Activated CD4-positive, alpha-beta T cell treated with anti-CD3 and anti-CD28 coated beads, Interleukin-2, amount 10 ng/mL, durations not matched to agents 7 days and 5 days (primary cell): Measurements from ENCODE around the gene ABHD17C. TPM values are rescaled to one million over a fixed set of nuclear protein-coding genes. Genes with fewer than 3 reads are reported as not detected.

Source experiments
- CTCF ChIA-PET: fragments of 350-600 bp; sonication (Branson Sonifier 250); formaldehyde crosslinking; loops from one replicate; lab custom pipeline; 2021; ENCODE audit warnings: antibody characterized with exemption; lab: Charles Lee
- POLR2A ChIA-PET: fragments of 350-600 bp; sonication (Branson Sonifier 250); formaldehyde crosslinking; loops from one replicate; lab custom pipeline; 2021; ENCODE audit warnings: antibody characterized with exemption; lab: Charles Lee
- DNase-seq: peaks from one replicate; pipeline ENCODE4 v3.0.0-alpha.2; 2020
- H3K27ac Mint-ChIP-seq: one replicate; pipeline ENCODE4 v1.8.0; 2021; ENCODE audit warnings: mild to moderate bottlenecking, moderate library complexity, mixed read lengths
- H3K27me3 Mint-ChIP-seq: one replicate; pipeline ENCODE4 v1.8.0; 2021; ENCODE audit warnings: mixed read lengths
- H3K36me3 Mint-ChIP-seq: one replicate; pipeline ENCODE4 v1.8.0; 2021; ENCODE audit warnings: low read depth, mixed read lengths
- H3K4me1 Mint-ChIP-seq: one replicate; pipeline ENCODE4 v1.8.0; 2021; ENCODE audit warnings: mixed read lengths
- H3K4me3 Mint-ChIP-seq: one replicate; pipeline ENCODE4 v1.8.0; 2021; ENCODE audit warnings: mild to moderate bottlenecking, moderate library complexity, mixed read lengths
- H3K9me3 Mint-ChIP-seq: one replicate; pipeline ENCODE4 v1.8.0; 2021; ENCODE audit warnings: mixed read lengths
- total RNA-seq, 2 experiments: library from RNA; stranded (reverse); gene quantifications; one replicate each; pipeline ENCODE4 v1.2.3, GENCODE V29; 2021

The ABHD17C gene
- total RNA-seq, 2 experiments from 2014 or later, result 4.0 to 5.6 TPM

DNA sequence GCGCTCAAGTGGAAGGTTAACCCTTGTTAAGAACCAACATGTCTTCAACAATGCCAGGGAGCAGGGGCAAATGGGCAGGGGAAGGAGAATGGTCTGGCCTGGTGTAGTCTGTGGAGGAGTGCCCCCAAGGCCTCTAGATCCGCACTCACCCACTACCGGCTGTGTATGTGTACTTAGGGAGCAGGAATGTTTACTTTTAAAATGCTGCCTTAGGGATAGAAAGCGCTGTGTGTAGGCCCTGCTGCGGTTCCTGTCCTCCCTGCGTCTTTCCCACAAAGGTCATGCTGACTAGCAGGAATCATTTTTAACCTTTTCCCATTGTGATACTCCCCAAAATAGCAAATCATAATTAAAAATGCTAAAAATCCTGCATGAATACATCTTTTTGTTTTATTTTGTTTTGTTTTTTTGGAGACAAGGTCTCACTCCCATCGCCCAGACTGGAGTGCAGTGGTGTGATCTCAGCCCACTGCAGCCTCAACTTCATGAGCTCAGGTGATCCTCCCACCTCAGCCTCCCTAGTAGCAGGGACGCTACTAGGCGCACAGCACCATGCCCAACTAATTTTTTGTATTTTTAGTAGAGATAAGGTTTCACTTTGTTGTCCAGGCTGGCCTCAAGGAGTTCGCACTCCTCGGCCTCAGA is 48.2 kb downstream of the ABHD17C start:
- H3K27me3 Mint-ChIP-seq, result no peaks in the 10 kb centered on the region
- H3K36me3 Mint-ChIP-seq, result peaks cover 3% of the 10 kb centered on the region
- H3K4me3 Mint-ChIP-seq, result no peak overlapping the region
- POLR2A ChIA-PET, result no interaction called here
- CTCF ChIA-PET, result interaction anchor here (1.3 kb wide), 1 partner anchor 9 kb away, joined by 3 read pairs; no protein-coding TSS in a partner anchor
- no peaks in the 10 kb centered on the region for H3K9me3 Mint-ChIP-seq
- no peak for DNase-seq
- H3K27ac Mint-ChIP-seq, result no peak overlapping the region
- no peaks in the 10 kb centered on the region for H3K4me1 Mint-ChIP-seq

DNA sequence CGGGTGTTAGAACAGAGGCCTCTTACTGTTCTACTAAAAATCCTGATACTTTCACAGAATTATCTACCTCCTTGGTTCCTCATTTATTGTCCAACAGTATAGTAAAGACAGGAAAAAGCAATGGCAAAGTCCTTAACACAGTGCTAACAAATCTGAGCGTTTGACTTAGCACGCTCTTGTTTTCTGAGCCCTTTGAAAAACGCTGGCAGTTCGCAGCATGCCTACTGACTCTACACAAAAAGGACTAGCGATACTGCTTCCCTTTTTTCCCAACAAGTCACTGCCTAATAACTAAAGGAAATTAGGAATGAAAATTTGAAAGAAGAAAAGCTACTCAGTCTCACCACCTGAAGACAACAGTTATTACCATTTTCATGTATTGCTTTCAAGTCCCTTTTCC is 49.3 kb downstream of the ABHD17C start:
- Mint-ChIP-seq H3K9me3 (no peaks in the 10 kb centered on the region), H3K36me3 (peaks cover 3% of the 10 kb centered on the region), H3K27ac (no peak overlapping the region), H3K27me3 (no peaks in the 10 kb centered on the region), H3K4me1 (no peaks in the 10 kb centered on the region), H3K4me3 (no peak overlapping the region)
- DNase-seq, result no peak
- POLR2A ChIA-PET, result no interaction called here
- CTCF ChIA-PET, result interaction anchor here (0.6 to 1.3 kb wide), 2 partner anchors 10 to 47 kb away, joined by 3 read pairs; no protein-coding TSS in a partner anchor

DNA sequence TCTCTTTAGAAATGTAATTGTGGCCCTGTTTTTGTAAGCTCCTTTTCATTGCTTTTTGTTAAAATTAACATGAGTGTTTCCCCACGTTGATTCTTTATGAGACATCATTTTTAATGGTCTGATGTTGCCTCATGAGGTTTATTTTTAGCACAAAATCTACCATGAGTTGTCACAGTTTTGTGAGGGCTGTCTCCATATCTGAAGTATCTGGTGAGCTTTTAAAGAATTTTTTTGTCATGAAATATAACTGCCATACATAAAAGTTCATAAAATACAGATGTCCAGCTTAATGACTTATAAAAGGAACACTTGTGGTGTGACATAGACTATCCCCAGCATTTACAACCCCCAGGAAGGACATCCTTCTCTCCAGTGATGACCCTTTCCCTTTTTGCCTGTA is 49.7 kb downstream of the ABHD17C start:
- POLR2A ChIA-PET, result no interaction called here
- H3K36me3 Mint-ChIP-seq, result peaks cover 3% of the 10 kb centered on the region
- no peaks in the 10 kb centered on the region for H3K4me1 Mint-ChIP-seq
- no peak for DNase-seq
- H3K27ac Mint-ChIP-seq, result no peak overlapping the region
- H3K27me3 Mint-ChIP-seq, result no peaks in the 10 kb centered on the region
- CTCF ChIA-PET, result interaction anchor here (0.6 to 1.3 kb wide), 2 partner anchors 11 to 48 kb away, joined by 3 read pairs; no protein-coding TSS in a partner anchor
- no peak overlapping the region for H3K4me3 Mint-ChIP-seq
- no peaks in the 10 kb centered on the region for H3K9me3 Mint-ChIP-seq

DNA sequence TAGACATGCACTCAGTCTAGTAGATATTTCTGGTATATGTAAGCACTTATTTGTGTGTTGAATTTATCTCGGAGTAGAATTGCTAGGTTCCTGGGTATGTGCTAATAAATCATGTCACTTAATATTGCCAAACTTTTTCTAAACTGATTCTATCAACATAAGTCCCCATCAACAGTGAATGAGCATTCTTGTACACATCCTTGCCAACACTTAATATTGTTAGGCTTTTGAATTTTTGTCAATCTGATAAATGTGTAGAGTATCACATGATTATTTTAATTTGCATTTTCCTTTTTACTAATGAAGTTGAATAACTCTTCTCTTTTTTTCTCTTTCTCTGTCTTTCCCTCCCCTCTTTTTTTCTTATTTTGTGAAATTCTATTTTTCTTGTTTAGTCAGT is 50.8 kb downstream of the ABHD17C start:
- H3K4me1 Mint-ChIP-seq, result no peaks in the 10 kb centered on the region
- H3K4me3 Mint-ChIP-seq, result no peak overlapping the region
- DNase-seq, result no peak
- ChIA-PET POLR2A (no interaction called here), CTCF (no interaction called here)
- H3K27me3 Mint-ChIP-seq, result no peaks in the 10 kb centered on the region
- H3K27ac Mint-ChIP-seq, result no peak overlapping the region
- H3K36me3 Mint-ChIP-seq, result peaks cover 3% of the 10 kb centered on the region
- no peaks in the 10 kb centered on the region for H3K9me3 Mint-ChIP-seq

DNA sequence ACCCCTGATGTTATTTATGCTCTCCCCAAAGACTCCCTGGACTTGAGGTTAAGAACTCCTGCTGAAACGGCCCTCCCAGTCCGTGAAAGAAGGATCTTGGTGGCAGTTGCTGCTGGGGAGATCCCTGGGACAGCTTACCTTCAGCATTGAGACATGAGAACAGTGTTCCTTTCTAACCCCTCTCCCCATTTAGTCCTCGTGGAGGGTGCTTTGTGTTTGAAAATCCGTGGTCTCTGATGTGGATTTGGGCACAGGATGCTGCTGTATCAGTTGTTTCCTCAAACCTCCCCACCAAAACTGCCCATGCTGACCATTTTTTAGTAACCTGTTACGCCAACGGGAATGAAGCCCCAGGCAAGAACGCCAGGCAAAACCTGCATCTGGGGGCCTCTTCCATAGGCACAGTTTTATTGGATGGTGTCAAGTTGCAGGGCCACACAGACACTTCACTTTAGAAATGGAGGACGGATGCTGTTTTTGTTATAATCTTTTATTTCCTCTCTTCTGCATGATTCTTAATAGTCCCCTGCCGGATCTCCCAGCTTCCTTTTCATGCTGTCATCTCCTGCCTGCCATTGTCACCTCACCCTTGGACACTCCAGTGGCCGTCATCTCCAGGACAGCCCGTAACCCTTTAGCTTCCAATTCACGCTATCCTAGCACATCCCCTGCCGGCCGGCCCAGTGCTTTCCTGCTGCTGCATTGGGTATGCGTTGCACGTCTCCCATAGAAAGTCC is 52.4 kb downstream of the ABHD17C start:
- ChIA-PET POLR2A (no interaction called here), CTCF (no interaction called here)
- Mint-ChIP-seq H3K4me1 (no peaks in the 10 kb centered on the region), H3K27me3 (no peaks in the 10 kb centered on the region), H3K36me3 (peaks cover 3% of the 10 kb centered on the region), H3K4me3 (no peak overlapping the region), H3K27ac (no peak overlapping the region), H3K9me3 (no peaks in the 10 kb centered on the region)
- DNase-seq, result no peak

DNA sequence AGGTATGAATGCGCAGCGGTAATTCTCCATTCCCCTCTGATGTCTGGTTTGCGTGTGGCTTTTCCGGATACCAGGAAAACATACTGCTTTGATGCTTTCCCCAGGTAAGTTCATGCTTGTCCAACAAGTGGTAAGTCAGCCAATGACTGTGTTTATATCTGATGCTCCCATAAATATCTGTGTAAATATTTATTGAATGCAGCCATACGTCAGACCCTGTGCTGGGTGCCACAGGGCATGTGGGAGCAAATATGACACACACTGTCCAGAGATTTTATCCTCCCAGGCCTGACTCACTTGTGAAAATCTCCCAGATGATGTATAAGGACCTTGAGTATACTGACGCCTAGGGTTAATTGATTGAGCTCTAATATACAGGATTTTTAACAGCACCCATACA is 54.5 kb downstream of the ABHD17C start:
- CTCF ChIA-PET, result no interaction called here
- Mint-ChIP-seq H3K4me3 (no peak overlapping the region), H3K4me1 (no peaks in the 10 kb centered on the region), H3K9me3 (no peaks in the 10 kb centered on the region), H3K36me3 (peaks cover 3% of the 10 kb centered on the region), H3K27ac (no peak overlapping the region), H3K27me3 (no peaks in the 10 kb centered on the region)
- no peak for DNase-seq
- POLR2A ChIA-PET, result no interaction called here

DNA sequence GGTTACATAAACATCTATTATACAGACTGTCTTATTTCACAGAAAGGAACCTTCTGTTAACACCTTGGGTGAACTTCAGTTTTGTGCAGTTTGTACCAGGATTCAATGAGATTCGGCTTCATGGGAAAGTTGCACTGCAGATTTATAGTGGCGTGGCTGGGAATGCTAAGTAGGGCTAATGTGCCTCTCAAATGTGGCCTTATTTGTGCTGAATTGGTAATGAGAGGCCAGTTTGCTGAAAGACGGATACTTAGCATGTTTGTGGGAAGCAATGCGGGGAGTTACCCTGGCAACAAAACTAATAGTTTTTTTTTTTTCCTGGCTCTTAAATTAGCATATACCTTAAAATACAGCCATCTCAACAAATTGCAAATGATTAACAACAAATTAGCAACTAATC is 55.5 kb downstream of the ABHD17C start:
- Mint-ChIP-seq H3K27me3 (no peaks in the 10 kb centered on the region), H3K27ac (no peak overlapping the region), H3K4me3 (no peak overlapping the region), H3K4me1 (peaks cover 3% of the 10 kb centered on the region), H3K36me3 (peaks cover 3% of the 10 kb centered on the region), H3K9me3 (no peaks in the 10 kb centered on the region)
- DNase-seq, result no peak
- ChIA-PET CTCF (no interaction called here), POLR2A (no interaction called here)

DNA sequence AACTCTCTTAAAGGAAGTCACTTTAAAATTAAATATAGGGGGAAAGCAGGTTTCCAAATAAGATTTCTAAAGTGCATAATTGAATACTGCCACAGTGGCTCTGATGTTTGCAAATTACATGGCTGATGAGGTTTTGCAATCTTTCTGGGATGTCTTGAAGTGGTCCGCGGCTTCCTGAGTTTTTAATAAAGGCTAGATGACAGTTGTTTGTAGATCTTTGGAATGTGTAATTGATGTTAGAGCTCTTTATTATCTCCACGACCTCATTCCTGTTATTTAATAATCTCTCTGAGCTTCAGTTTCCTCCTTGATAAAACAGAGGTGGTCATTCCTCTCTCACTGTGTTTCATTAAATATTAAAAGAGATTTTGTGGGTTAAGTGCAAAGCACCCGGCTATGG is 57.1 kb downstream of the ABHD17C start:
- Mint-ChIP-seq H3K4me3 (no peak overlapping the region), H3K36me3 (no peaks in the 10 kb centered on the region), H3K9me3 (no peaks in the 10 kb centered on the region), H3K4me1 (peaks cover 7% of the 10 kb centered on the region), H3K27ac (no peak overlapping the region), H3K27me3 (no peaks in the 10 kb centered on the region)
- no peak for DNase-seq
- ChIA-PET POLR2A (no interaction called here), CTCF (no interaction called here)

DNA sequence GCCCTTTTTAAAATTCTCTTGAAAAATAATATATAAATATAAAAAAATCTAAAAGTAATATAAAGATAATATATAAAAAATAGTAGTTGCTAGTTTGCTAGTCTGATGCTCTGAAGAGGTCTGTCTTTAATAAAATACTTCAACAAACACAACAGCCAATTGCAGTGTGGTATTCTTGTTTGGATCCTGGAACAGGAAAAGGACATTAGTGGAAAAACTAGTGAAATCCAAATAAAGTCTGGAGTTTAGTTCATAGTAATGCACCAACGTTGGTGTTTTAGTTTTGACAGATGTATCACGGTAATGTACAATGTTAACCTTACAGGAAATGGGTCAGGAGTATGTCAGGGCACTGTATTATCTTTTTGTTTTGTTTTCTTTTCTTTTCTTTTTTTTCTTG is 58.1 kb downstream of the ABHD17C start:
- Mint-ChIP-seq H3K4me3 (no peak overlapping the region), H3K27ac (no peak overlapping the region), H3K9me3 (no peaks in the 10 kb centered on the region), H3K4me1 (peaks cover 7% of the 10 kb centered on the region), H3K36me3 (no peaks in the 10 kb centered on the region), H3K27me3 (peaks cover 1% of the 10 kb centered on the region)
- POLR2A ChIA-PET, result no interaction called here
- CTCF ChIA-PET, result no interaction called here
- no peak for DNase-seq

DNA sequence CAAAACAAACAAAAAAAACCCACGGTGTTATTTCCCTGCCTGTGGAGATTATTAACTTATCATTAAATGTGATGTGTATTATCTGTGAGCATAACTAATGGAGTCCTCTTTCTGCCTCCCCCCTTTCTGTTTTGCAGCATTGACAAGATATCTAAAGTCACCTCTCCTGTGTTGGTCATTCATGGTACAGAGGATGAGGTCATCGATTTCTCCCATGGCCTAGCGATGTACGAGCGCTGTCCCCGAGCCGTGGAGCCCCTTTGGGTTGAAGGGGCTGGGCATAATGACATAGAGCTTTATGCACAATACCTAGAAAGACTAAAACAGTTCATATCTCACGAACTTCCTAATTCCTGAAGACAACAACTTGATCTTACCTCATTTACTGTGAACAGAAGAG is 58.9 kb downstream of the ABHD17C start:
- Mint-ChIP-seq H3K36me3 (no peaks in the 10 kb centered on the region), H3K27me3 (peaks cover 3% of the 10 kb centered on the region), H3K9me3 (no peaks in the 10 kb centered on the region), H3K27ac (no peak overlapping the region), H3K4me3 (no peak overlapping the region), H3K4me1 (peaks cover 7% of the 10 kb centered on the region)
- DNase-seq, result no peak
- ChIA-PET CTCF (no interaction called here), POLR2A (no interaction called here)

DNA sequence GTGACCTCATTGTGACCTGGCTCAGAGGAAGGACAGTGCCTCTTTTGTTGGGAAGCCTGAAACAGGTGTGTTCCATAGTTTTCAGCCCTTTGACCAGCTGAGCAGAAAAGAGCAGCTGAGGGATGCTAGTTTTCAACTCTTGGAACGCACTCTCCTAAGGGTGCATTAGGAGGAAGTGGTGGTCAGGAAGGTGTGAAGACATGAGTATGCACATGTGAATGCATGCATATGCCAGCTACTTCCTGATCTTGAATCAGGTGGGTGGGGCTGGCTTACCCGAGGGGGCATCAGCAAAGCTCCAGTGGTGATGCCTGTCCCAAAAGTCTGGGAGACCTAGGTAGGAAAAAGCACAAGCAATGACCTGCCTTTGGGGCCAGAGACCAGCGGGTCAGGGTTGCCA is 60.8 kb downstream of the ABHD17C start:
- Mint-ChIP-seq H3K27ac (no peak overlapping the region), H3K4me1 (peaks cover 7% of the 10 kb centered on the region), H3K9me3 (no peaks in the 10 kb centered on the region), H3K36me3 (no peaks in the 10 kb centered on the region), H3K4me3 (no peak overlapping the region), H3K27me3 (peaks cover 3% of the 10 kb centered on the region)
- ChIA-PET CTCF (interaction anchor here (1.5 kb wide), 1 partner anchor 23 kb away, joined by 3 read pairs; no protein-coding TSS in a partner anchor), POLR2A (no interaction called here)
- no peak for DNase-seq

DNA sequence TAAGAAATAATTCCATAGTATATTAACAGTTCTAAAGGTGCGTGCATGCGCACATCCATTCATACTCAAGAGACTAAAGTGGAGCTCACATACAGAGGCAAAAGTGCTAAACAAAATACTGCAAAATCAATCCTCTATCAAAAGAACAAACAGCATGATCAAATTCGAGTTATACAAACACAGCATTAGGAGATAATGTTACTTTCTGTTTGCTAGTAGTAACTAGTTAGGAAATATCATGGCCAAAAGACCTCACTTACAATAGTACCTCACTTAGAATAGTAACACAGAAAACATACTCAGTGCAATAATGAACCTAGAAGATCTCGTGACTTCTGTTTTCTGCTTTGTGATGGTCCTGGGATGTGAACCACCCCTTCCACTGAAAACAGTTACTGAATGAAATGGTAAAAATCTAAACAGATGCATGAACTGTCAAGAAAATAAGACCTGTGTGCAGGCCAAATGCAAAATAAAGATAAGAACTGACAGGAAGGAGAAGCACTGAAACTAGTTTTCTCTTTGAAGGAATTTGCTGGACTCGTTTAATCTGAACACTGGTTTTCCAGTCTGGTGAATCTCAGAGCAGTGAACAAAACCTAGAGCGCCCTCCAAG is 63.1 kb downstream of the ABHD17C start:
- CTCF ChIA-PET, result no interaction called here
- H3K27me3 Mint-ChIP-seq, result peaks cover 3% of the 10 kb centered on the region
- no peak for DNase-seq
- H3K36me3 Mint-ChIP-seq, result no peaks in the 10 kb centered on the region
- H3K4me3 Mint-ChIP-seq, result no peak overlapping the region
- POLR2A ChIA-PET, result no interaction called here
- H3K4me1 Mint-ChIP-seq, result peaks cover 7% of the 10 kb centered on the region
- H3K27ac Mint-ChIP-seq, result no peak overlapping the region
- no peaks in the 10 kb centered on the region for H3K9me3 Mint-ChIP-seq

DNA sequence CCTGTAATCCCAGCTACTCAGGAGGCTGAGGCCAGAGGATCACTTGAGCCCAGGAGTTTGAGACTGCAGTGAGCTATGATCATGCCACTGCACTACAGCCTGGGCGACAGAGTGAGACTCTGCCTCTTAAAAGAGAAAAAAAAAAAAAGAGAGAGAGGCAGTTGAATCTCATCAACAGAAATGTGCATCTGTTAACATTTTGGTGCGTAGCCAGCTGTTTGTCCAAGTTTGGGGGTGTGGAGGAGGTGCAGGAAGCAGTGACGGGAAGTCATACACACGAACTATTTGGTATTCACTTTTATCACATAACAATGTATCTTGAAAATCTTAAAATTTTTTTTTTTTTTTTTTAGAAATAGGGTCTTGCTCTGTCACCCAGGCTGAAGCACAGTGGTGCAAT is 65.8 kb downstream of the ABHD17C start:
- Mint-ChIP-seq H3K4me3 (no peak overlapping the region), H3K27me3 (peaks cover 3% of the 10 kb centered on the region), H3K27ac (no peak overlapping the region), H3K36me3 (no peaks in the 10 kb centered on the region), H3K4me1 (peaks cover under 1% of the 10 kb centered on the region), H3K9me3 (no peaks in the 10 kb centered on the region)
- ChIA-PET POLR2A (no interaction called here), CTCF (interaction anchor here (0.6 to 0.7 kb wide), 2 partner anchors 149 to 169 kb away, joined by 3 to 4 read pairs; no protein-coding TSS in a partner anchor)
- DNase-seq, result no peak
